Peyer's patch (tissue), 4 donors: Measurements from ENCODE around the gene SUN5.

Source experiments
- CTCF ChIP-seq, 6 experiments: fragments of 450-650 bp in 4 of 6; fragments of 200-600 bp in 2 of 6; sonication (generic) in 1 of 6; IDR thresholded peaks; one replicate each; pipeline ENCODE4 v1.5.1; 2017 to 2019; ENCODE audit warnings: antibody characterized with exemption in 6 of 6, mild to moderate bottlenecking in 3 of 6, moderate library complexity in 1 of 6
- POLR2A ChIP-seq, 2 donors: fragments of 450-650 bp; IDR thresholded peaks; one replicate each; pipeline ENCODE4 v1.5.1; 2017; ENCODE audit warnings: antibody characterized with exemption in 2 of 2, mild to moderate bottlenecking in 2 of 2, moderate library complexity in 2 of 2

DNA sequence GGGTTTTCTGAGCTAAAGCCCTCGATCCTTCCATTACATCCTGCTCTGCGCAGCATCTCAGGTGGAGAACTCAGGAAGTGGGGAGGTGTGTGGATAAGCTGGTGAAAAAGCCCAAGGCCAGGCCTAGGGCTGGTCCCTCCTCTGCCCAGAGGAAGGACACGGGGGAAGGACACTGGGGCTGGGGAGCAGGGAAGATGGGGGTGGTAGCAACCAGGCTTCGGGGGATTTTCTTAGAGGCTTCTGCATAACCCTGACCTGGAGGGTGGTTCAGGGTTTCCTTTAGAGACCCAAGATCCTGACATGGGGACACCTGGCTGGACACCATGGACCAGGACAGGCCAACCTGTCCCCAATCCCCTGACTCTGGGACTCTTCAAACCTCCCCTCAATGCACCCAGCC, 37.9 kb downstream of the SUN5 start:
- TF ChIP-seq CTCF (IDR thresholded peaks at IDR 0.05) (no peak), POLR2A (IDR thresholded peaks at IDR 0.05) (no peak)
